Body of pancreas (tissue), 4 donors: ENCODE results near the gene AKT3. TPM values are rescaled to one million over a fixed set of nuclear protein-coding genes. Genes with fewer than 3 reads are reported as not detected.

Experiments used
- ATAC-seq: fragments of 150-250 bp; one replicate; pipeline ENCODE4 v1.9.1; 2016
- DNase-seq, 4 donors: peaks; one replicate each; pipeline ENCODE4 v3.0.0-alpha.2; 2019
- H3K27ac ChIP-seq, 4 donors: fragments of 200-600 bp; sonication (generic); 1 replicate in 3 of 4; 2 replicates in 1 of 4; pipeline versions ENCODE4 v1.5.1 to v1.6.1; 2016 to 2019; ENCODE audit warnings: mild to moderate bottlenecking in 1 of 4, mixed read lengths in 1 of 4, moderate library complexity in 1 of 4
- H3K27me3 ChIP-seq, 2 donors: fragments of 200-600 bp; sonication (generic); one replicate each; pipeline ENCODE4 v1.6.0; 2016; ENCODE audit warnings: mild to moderate bottlenecking in 1 of 2
- H3K36me3 ChIP-seq, 2 donors: fragments of 200-600 bp; sonication (generic); replicated peaks in 1 of 2; 2 replicates each; pipeline ENCODE4 v1.5.1; 2016; ENCODE audit warnings: low read depth in 2 of 2; ENCODE audit not compliant: insufficient read depth in 1 of 2
- H3K4me1 ChIP-seq: fragments of 200-600 bp; sonication (generic); one replicate; pipeline ENCODE4 v1.6.0; 2016
- H3K4me3 ChIP-seq, 2 donors: fragments of 200-600 bp; sonication (generic); 1 replicate in 1 of 2; 2 replicates in 1 of 2; pipeline ENCODE4 v1.5.1; 2016 to 2019
- H3K9me3 ChIP-seq, 3 donors: fragments of 200-600 bp; sonication (generic); 1 replicate in 2 of 3; 2 replicates in 1 of 3; pipeline ENCODE4 v1.5.1; 2016
- POLR2A ChIP-seq, 3 donors: fragments of 450-650 bp; IDR thresholded peaks; one replicate each; pipeline ENCODE4 v1.6.1; 2016; ENCODE audit warnings: antibody characterized with exemption in 3 of 3, mild to moderate bottlenecking in 2 of 3
- WGBS, 2 donors: methylation state at CpG; one replicate each; pipeline ENCODE4 v1.1.5; 2017; 5-methylcytosine and 5-hydroxymethylcytosine counted together
- intact Hi-C: fragments of 100-400 bp; cut with DNase I; formaldehyde crosslinking; loops from one replicate; pipeline ENCODE4 v1.15.1; 2023
- total RNA-seq, 2 donors: library from RNA; depleted of rRNA; stranded (reverse); fragments of >200 nt; gene quantifications; one replicate each; pipeline ENCODE4 v1.1.0, GENCODE V29; 2016
- TF ChIP-seq, protein P1 (sequence below), 7 experiments: fragments of 450-650 bp in 4 of 7; fragments of 200-600 bp in 3 of 7; sonication (generic) in 3 of 7; IDR thresholded peaks; one replicate each; pipeline ENCODE4 v1.5.1; 2016 to 2019; ENCODE audit warnings: antibody characterized with exemption in 7 of 7

Gene AKT3
- total RNA-seq, 2 donors from 2014 or later: 14.0 to 24.7 TPM

GRCh38 chr1:243510928-243511327 lies 339.1 kb downstream of the AKT3 start:
- Histone ChIP-seq H3K4me1 (no peaks in the 10 kb centered on the region), H3K27me3 (no peaks in the 10 kb centered on the region), H3K27ac (no peak overlapping the region), H3K9me3 (no peaks in the 10 kb centered on the region), H3K36me3 (no peaks in the 10 kb centered on the region), H3K4me3 (no peak overlapping the region)
- no peak for DNase-seq
- TF ChIP-seq, protein P1, sequence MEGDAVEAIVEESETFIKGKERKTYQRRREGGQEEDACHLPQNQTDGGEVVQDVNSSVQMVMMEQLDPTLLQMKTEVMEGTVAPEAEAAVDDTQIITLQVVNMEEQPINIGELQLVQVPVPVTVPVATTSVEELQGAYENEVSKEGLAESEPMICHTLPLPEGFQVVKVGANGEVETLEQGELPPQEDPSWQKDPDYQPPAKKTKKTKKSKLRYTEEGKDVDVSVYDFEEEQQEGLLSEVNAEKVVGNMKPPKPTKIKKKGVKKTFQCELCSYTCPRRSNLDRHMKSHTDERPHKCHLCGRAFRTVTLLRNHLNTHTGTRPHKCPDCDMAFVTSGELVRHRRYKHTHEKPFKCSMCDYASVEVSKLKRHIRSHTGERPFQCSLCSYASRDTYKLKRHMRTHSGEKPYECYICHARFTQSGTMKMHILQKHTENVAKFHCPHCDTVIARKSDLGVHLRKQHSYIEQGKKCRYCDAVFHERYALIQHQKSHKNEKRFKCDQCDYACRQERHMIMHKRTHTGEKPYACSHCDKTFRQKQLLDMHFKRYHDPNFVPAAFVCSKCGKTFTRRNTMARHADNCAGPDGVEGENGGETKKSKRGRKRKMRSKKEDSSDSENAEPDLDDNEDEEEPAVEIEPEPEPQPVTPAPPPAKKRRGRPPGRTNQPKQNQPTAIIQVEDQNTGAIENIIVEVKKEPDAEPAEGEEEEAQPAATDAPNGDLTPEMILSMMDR (IDR thresholded peaks at IDR 0.05): no peak
- TF ChIP-seq POLR2A (IDR thresholded peaks at IDR 0.05): no peak
- intact Hi-C loops: no loop called here
- WGBS, 2 donors: 84 to 95% methylated on average over 3 of the region's 3 CpGs
- ATAC-seq: no peak

DNA sequence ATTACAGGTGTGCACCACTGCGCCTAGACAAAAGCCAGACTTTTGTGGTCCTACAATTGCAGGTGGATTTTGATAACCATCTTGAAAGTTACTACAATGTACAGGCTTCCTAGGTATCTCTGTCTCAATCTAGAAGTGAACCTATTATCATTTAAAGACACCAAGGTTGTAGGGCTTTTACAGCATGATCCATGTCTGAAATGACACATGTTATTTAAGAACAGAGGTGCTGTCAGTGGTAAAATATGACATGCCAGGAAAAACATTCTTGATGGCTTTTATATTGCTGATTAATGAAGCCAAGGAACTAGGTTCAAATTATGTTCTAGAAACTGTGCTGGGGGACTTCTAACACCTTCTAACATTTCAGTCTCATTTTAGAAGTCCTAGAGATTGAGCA lies 341.1 kb downstream of the AKT3 start:
- H3K4me3 ChIP-seq: no peak overlapping the region
- no peak for DNase-seq
- ATAC-seq: no peak
- H3K36me3 ChIP-seq: no peaks in the 10 kb centered on the region
- TF ChIP-seq, protein P1 (IDR thresholded peaks at IDR 0.05): no peak
- TF ChIP-seq POLR2A (IDR thresholded peaks at IDR 0.05): no peak
- H3K4me1 ChIP-seq: no peaks in the 10 kb centered on the region
- H3K27me3 ChIP-seq: no peaks in the 10 kb centered on the region
- H3K27ac ChIP-seq: no peak overlapping the region
- intact Hi-C loops: no loop called here
- WGBS, 2 donors: 94 to 100% methylated on average over 1 of the region's 1 CpG
- H3K9me3 ChIP-seq: no peaks in the 10 kb centered on the region

DNA sequence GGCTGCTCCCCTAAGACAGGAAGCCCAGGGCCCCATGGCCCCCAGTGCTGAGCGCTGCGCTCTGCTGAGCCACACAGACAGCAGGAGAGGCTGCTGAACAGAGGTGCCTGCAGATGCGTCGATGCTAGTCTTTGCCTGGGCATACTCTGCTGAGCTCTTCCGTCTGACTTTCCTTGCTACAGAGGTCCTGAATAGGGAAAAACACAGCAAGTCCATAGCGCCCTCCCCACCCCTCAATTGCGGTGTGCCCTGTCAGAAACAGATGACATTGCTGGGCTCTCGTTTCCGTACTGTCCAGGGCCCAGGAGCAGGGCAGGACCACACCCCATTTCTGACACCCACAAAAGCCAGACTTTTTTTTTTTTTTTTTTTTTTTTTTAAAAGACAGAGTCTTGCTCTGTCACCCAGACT lies 341.7 kb downstream of the AKT3 start:
- Histone ChIP-seq H3K9me3 (no peaks in the 10 kb centered on the region), H3K4me3 (no peak overlapping the region), H3K4me1 (no peaks in the 10 kb centered on the region), H3K27ac (no peak overlapping the region), H3K27me3 (no peaks in the 10 kb centered on the region), H3K36me3 (no peaks in the 10 kb centered on the region)
- DNase-seq: no peak
- ATAC-seq: no peak
- intact Hi-C loops: no loop called here
- WGBS, 2 donors: 82 to 86% methylated on average over 6 to 9 of the region's 9 CpGs
- TF ChIP-seq, protein P1 (IDR thresholded peaks at IDR 0.05): no peak
- no peak for TF ChIP-seq POLR2A (IDR thresholded peaks at IDR 0.05)

GRCh38 chr1:243507672-243508302 lies 342.3 kb downstream of the AKT3 start:
- 76 to 81% methylated on average over 8 of the region's 8 CpGs for WGBS, 2 donors
- TF ChIP-seq, protein P1 (IDR thresholded peaks at IDR 0.05): no peak
- no peak for TF ChIP-seq POLR2A (IDR thresholded peaks at IDR 0.05)
- H3K4me3 ChIP-seq: no peak overlapping the region
- intact Hi-C loops: no loop called here
- no peak overlapping the region for H3K27ac ChIP-seq
- no peaks in the 10 kb centered on the region for H3K4me1 ChIP-seq
- no peak for ATAC-seq
- no peaks in the 10 kb centered on the region for H3K9me3 ChIP-seq
- DNase-seq: no peak
- no peaks in the 10 kb centered on the region for H3K27me3 ChIP-seq
- no peaks in the 10 kb centered on the region for H3K36me3 ChIP-seq

- H3K9me3 ChIP-seq: no peaks in the 10 kb centered on the region
- no peak overlapping the region for H3K27ac ChIP-seq
- H3K27me3 ChIP-seq: no peaks in the 10 kb centered on the region
- H3K4me1 ChIP-seq: no peaks in the 10 kb centered on the region
- H3K4me3 ChIP-seq: no peak overlapping the region
- ATAC-seq (no peak), DNase-seq (no peak)
- no peaks in the 10 kb centered on the region for H3K36me3 ChIP-seq
- intact Hi-C loops: no loop called here
- TF ChIP-seq, protein P1 (IDR thresholded peaks at IDR 0.05): no peak
- no peak for TF ChIP-seq POLR2A (IDR thresholded peaks at IDR 0.05)
- WGBS, 2 donors: 64 to 81% methylated on average over 5 of the region's 5 CpGs
Measured at GRCh38 chr1:243507001-243507671, 342.9 kb downstream of the AKT3 start.
